HG03097 (cell line): ENCODE measurements around the gene CCNY.
A peak's percentile ranks its signal among the peaks of the same experiment; 100 is the strongest.
"Not testable (repeated sequence)": the region's sequence is repeated elsewhere in the genome, so short reads cannot be mapped to it uniquely, and the experiment has no call there.

Source experiments
- ATAC-seq: cut with Tn5 transposase; IDR thresholded peaks from one replicate; pipeline ENCODE4 v1.9.1; 2021; ENCODE audit not compliant: unreplicated experiment, low FRiP score

The CCNY gene

GRCh38 chr10:35400595-35401268, 64.4 kb downstream of the CCNY start:
- ATAC-seq: no peak

DNA sequence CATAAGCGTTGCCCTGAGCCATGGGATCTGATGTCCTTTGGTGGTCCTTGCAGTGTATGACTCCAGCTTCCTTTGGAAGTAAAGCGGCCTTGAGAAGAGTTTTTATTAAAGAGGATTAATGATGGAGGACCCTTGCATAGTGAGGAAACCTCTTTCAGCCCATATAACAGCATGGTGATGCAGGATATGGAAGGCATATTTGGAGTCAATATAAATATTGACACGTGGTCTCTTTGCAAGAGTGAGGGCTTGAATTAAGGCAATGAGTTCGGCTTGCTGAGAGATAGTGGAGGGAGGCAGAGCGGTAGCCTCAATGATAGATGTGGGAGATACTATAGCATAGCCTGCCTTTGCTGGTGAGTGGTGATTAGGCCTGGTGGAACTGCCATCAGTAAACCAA, 67.2 kb downstream of the CCNY start:
- ATAC-seq: not testable (repeated sequence)

DNA sequence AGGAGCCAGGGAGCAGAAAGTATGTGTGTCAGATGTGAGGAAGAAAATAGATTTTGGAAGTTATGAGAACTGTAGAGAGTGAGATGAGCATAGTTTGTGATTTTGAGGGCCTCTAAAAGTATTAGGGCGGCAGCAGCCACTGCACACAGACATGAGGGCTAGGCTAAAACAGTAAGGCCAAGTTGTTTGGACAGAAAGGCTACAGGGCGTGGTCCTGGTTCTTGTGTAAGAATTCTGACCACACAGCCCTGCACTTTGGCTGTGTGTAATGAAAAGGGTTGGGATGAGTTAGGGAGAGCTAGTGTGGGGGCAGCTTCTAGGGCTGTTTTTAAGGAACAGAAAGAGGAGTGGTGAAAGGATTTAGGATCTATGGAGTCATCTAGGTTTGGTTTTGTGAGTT, 67.8 kb downstream of the CCNY start:
- ATAC-seq: not testable (repeated sequence)

DNA sequence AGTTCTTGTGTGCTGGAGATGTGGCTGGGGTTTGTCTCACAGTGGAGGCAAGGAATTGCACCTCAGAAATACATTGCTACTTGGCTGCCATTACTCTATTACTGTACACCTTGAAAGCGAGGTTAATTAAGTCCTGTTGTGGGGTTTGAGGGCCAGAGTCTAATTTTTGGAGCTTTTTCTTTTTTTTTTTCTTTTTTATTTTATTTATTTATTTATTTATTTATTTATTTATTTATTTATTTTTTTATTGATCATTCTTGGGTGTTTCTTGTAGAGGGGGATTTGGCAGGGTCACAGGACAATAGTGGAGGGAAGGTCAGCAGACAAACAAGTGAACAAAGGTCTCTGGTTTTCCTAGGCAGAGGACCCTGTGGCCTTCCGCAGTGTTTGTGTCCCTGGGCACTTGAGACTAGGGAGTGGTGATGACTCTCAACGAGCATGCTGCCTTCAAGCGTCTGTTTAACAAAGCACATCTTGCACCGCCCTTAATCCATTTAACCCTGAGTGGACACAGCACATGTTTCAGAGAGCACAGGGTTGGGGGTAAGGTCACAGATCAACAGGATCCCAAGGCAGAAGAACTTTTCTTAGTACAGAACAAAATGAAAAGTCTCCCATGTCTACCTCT, 69.8 kb downstream of the CCNY start:
- ATAC-seq: not testable (repeated sequence)

- ATAC-seq: not testable (repeated sequence)
Measured at GRCh38 chr10:35407696-35408095, 71.4 kb downstream of the CCNY start.

DNA sequence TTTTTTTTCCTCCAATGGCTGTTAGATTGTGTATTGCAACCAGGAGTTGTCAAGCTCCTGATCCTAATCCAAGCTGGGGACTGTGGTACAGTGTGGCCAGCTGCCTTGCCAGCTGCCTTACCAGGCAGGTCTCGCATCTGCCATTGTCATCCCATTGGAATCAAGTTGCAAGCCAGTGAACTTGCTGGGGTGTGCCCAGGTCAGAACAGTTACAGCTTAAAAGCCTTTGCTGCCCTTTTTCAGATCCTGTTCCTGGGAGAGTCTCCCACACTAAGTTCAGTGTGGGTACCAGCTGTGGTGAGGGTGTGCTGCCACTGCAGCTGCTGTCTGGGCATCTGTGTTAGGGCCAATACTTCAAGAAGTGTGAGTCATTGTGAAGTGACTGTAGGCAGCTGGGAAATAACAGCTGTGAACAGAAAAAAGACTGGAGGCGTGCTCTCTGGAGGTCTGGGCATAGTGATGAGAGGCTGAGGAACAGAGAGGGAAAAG, 72.8 kb downstream of the CCNY start:
- ATAC-seq: peak; percentile 90

DNA sequence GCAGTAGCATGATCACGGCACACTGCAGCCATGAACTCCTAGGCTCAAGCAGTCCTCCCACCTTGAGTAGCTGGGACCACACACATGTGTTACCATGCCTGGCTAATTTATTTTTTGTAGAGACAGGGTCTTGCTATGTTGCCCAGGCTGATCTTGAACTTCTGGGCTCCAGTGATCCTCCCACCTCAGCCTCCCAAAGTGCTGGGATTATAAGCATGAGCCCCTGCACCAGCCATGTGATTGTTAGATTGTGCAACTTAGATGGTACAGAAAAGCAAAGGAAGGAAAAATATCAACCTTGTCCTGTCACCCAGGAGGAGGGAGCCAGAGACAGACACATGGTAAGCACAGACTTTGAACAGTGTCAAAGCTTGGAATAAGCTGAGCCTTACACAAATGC, 73.5 kb downstream of the CCNY start:
- ATAC-seq: no peak

GRCh38 chr10:35412003-35412723, 75.9 kb downstream of the CCNY start:
- ATAC-seq: no peak

GRCh38 chr10:35412900-35413491, 76.7 kb downstream of the CCNY start:
- ATAC-seq: no peak

GRCh38 chr10:35413985-35414861, 77.9 kb downstream of the CCNY start:
- no peak for ATAC-seq

DNA sequence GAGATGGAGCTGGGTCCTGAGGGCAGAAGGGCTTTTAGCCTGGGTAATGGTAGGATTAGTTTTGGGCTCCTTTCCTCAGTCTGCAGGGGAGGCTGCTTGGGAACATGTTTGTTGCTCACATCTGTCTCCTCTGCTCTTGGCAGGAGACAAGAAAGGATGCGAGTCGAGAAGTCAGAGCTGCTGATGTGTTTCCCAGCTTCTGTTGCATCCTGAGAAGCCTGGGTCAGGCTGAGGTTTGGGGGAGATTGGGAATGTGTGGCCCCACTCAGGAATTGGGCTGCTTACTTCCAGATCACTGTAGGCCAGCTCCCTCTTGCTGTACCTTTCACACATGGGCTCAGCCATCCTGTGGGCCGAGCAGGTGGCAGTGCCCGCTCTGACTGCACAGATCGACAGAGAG, 79.2 kb downstream of the CCNY start:
- no peak for ATAC-seq

DNA sequence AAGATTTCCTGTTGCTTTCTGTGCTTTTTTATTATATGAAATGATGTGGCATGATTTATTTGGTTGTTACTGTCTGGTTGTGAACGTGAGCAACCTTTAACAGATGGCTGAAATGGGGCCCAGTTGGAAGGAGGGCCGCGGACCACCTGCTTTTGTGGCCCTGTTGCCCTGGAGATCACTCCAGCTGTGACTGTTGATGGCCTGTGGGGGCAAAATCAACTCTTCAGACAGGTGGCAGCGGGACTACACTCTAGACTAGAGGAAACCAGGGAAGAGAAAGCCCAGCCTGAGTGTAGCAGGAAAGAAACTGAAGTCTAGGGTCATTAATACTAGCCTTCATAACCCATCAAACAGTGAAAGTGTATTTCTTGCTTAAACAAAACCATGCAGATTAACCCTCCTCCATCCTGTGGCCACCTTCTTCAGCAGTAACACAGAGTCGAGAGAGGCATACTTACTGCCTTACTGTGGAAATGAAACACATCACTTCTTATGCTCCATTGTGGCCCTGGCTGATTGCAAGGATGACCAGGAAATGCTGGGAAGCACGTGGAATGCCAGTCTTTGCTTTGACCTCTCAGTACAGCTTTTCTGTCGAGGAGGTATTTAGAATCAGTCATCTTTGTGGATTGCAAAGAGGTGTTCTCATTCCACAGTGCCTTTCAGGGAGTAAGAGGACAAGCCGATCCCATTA, 80.5 kb downstream of the CCNY start:
- no peak for ATAC-seq

- ATAC-seq: no peak
Measured at GRCh38 chr10:35417313-35417625, 81.0 kb downstream of the CCNY start.

DNA sequence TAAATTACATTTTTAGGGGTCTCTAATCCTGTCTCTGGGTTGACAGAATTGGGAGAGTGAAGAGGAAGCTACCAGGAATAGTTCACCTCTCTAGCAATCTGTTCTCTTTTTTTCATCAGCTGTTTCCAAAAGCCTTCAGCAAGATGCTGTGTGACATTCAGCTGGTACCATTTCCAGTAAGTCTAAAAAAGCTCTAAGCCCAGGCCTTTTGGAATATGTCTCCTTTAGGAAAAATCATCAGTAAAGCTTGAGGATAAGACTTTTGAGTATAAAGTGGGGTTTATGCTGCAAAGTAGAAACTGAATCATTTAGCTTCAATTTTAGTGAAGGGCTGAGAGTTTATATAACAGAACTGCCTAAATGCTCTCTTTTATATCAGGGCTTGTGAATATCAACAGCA, 81.5 kb downstream of the CCNY start:
- ATAC-seq: no peak

DNA sequence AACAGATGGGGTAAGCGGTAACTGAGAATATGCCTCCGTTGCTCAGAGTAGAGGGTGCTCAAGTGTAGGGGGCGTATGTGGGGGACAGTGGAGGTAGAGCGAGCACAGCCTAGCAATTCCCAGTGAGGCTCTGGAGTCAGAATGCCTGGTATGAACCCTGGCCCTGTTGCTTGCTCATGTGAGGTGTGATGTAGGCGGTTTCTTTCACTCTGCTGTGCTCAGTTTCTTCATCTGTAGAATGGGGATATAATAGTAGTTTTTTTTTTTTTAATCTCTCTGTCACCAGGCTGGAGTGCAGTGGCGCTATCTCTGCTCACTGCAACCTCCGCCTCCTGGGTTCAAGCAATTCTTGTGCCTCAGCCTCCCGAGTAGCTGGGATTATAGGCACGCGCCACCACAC, 82.3 kb downstream of the CCNY start:
- ATAC-seq: not testable (repeated sequence)

- no peak for ATAC-seq
Measured at GRCh38 chr10:35420044-35420443, 83.7 kb downstream of the CCNY start.

GRCh38 chr10:35420827-35421552, 84.7 kb downstream of the CCNY start:
- no peak for ATAC-seq

DNA sequence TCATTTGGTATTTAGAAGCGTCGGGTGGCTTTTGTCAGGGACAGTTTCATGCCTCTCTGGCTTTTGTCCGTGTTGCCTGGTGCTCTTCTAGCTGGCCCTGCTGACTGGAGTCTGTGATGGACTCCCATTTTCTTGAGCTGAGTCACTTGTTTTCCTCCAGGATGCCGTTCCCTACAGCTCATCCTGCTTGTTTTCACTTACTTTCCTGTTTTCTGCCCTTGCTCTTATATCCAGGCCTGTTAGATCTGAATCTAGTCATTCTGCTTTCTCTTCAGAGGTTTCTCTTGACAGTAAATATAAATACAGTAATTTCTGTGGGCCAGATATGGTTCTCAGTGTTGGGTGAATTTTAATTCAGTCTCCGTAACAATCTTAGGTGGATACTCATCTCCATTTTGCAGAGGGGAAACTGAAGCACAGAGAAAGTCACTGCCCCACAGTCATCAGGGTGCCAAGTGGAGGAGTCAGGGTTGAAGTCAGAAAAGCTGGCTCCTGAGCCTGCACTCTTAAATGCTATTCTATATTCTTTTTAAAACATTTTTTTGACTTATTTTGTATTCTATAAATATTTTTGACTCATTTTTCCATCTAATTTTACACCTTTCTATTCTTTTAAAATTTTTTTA, 85.4 kb downstream of the CCNY start:
- no peak for ATAC-seq

DNA sequence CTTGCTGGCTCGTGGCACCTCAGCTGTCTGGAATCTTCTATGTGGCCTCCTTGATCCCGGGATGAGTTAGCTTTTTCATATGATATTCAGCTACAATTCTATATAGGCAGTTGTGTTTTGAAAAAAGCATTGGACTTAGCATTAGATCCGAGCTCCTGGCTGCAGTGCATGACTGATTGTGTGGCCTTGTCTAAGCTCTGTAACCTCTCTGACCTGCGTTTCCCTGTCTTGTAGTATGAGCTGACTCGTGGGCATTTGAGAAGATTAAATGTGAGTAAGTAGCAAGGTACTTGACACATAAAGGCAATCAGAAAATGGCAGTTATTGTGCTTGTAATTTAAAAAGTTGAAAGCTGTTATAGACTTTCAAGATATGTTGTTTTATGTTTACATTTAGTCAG, 85.9 kb downstream of the CCNY start:
- no peak for ATAC-seq
